SK-N-SH treated with all-trans-retinoic acid at 6 μM for 48 hours (cell line): ENCODE results near the gene AFAP1.

ENCODE experiments used
- ATAC-seq: fragments of 200-7000 bp; cut with Tn5 transposase; 3 replicates; pipeline ENCODE4 v1.9.1; 2020; ENCODE audit warnings: mild to moderate bottlenecking, moderate library complexity
- BACH2 ChIP-seq: fragments of 250-450 bp; sonication (Bioruptor Pico); IDR thresholded peaks from 2 replicates; pipeline ENCODE4 v1.9.0; 2021; ENCODE audit warnings: mild to moderate bottlenecking, borderline replicate concordance
- CREB5 ChIP-seq: fragments of 250-450 bp; sonication (Bioruptor Pico); IDR thresholded peaks from 2 replicates; pipeline ENCODE4 v1.5.1; 2020; ENCODE audit warnings: low read depth, mild to moderate bottlenecking, moderate library complexity
- CSRNP3 ChIP-seq: fragments of 250-450 bp; sonication (Bioruptor Pico); IDR thresholded peaks from 2 replicates; pipeline ENCODE4 v1.5.1; 2021; ENCODE audit warnings: mild to moderate bottlenecking, moderate library complexity
- ISL1 ChIP-seq: fragments of 250-450 bp; sonication (Bioruptor Pico); IDR thresholded peaks from 2 replicates; pipeline ENCODE4 v2.1.2; 2022; ENCODE audit warnings: mild to moderate bottlenecking, moderate library complexity
- OSR1 ChIP-seq: fragments of 250-450 bp; sonication (Bioruptor Pico); IDR thresholded peaks from 2 replicates; pipeline ENCODE4 v1.8.0; 2022; ENCODE audit warnings: moderate library complexity, mild to moderate bottlenecking, inconsistent platforms
- PATZ1 ChIP-seq: fragments of 250-450 bp; sonication (Bioruptor Pico); IDR thresholded peaks from 2 replicates; pipeline ENCODE4 v1.8.0; 2020; ENCODE audit warnings: mild to moderate bottlenecking, moderate library complexity, borderline replicate concordance
- POU6F1 ChIP-seq: fragments of 250-450 bp; sonication (Bioruptor Pico); IDR thresholded peaks from 2 replicates; pipeline ENCODE4 v1.8.0; 2021; ENCODE audit warnings: low read depth, mild to moderate bottlenecking, moderate library complexity, borderline replicate concordance
- PPARA ChIP-seq: fragments of 250-450 bp; sonication (Bioruptor Pico); IDR thresholded peaks from 2 replicates; pipeline ENCODE4 v1.5.0; 2020; ENCODE audit warnings: mild to moderate bottlenecking, borderline replicate concordance
- RARB ChIP-seq: fragments of 250-450 bp; sonication (Bioruptor Pico); IDR thresholded peaks from 2 replicates; pipeline ENCODE4 v1.8.0; 2021; ENCODE audit warnings: mild to moderate bottlenecking, moderate library complexity
- SNAI2 ChIP-seq: fragments of 250-450 bp; sonication (Bioruptor Pico); IDR thresholded peaks from 2 replicates; pipeline ENCODE4 v1.5.0; 2020; ENCODE audit warnings: mild to moderate bottlenecking, moderate library complexity
- TCF4 ChIP-seq: fragments of 250-450 bp; sonication (Bioruptor Pico); IDR thresholded peaks from 2 replicates; pipeline ENCODE4 v1.8.0; 2021; ENCODE audit warnings: mild to moderate bottlenecking, moderate library complexity, borderline replicate concordance
- ZC3H10 ChIP-seq: fragments of 250-450 bp; sonication (Bioruptor Pico); IDR thresholded peaks from 2 replicates; pipeline ENCODE4 v1.5.1; 2021; ENCODE audit warnings: mild to moderate bottlenecking, moderate library complexity
- ZFP3 ChIP-seq: fragments of 250-450 bp; sonication (Bioruptor Pico); IDR thresholded peaks from 2 replicates; pipeline ENCODE4 v1.5.0; 2020; ENCODE audit warnings: mild to moderate bottlenecking, moderate library complexity
- ZFP30 ChIP-seq: fragments of 450-650 bp; formaldehyde crosslinking; IDR thresholded peaks from 2 replicates; pipeline ENCODE4 v1.5.0; 2022; ENCODE audit warnings: mild to moderate bottlenecking, moderate library complexity
- ZNF565 ChIP-seq: fragments of 450-650 bp; formaldehyde crosslinking; conservative IDR thresholded peaks from 2 replicates; pipeline ENCODE4 v1.5.0; 2020; ENCODE audit warnings: low read depth, mild to moderate bottlenecking, moderate library complexity
- ZNF70 ChIP-seq: fragments of 450-650 bp; formaldehyde crosslinking; IDR thresholded peaks from 2 replicates; pipeline ENCODE4 v1.5.0; 2020; ENCODE audit warnings: mild to moderate bottlenecking, moderate library complexity

AFAP1 gene

GRCh38 chr4:7967063-7967440 lies 27.4 kb upstream of the AFAP1 start:
- TF ChIP-seq ZC3H10 (CRISPR knock-in tag) (no peak), ZNF565 (CRISPR knock-in tag) (no peak), ZFP3 (CRISPR knock-in tag) (no peak), TCF4 (no peak), CSRNP3 (no peak), ISL1 (CRISPR knock-in tag) (no peak), SNAI2 (CRISPR knock-in tag) (no peak), OSR1 (CRISPR knock-in tag) (no peak), BACH2 (CRISPR knock-in tag) (no peak)
- no peak for ATAC-seq

GRCh38 chr4:7966281-7967062 lies 26.8 kb upstream of the AFAP1 start:
- no peak for TF ChIP-seq BACH2 (CRISPR knock-in tag)
- TF ChIP-seq PPARA (CRISPR knock-in tag): no peak
- TF ChIP-seq TCF4: no peak
- no peak for TF ChIP-seq ZFP3 (CRISPR knock-in tag)
- TF ChIP-seq ZNF565 (CRISPR knock-in tag): no peak

GRCh38 chr4:7964890-7965662 lies 25.4 kb upstream of the AFAP1 start:
- no peak for TF ChIP-seq SNAI2 (CRISPR knock-in tag)
- TF ChIP-seq PPARA (CRISPR knock-in tag): no peak
- TF ChIP-seq ZNF565 (CRISPR knock-in tag): no peak
- no peak for TF ChIP-seq ZNF70 (CRISPR knock-in tag)
- TF ChIP-seq PATZ1: no peak
- TF ChIP-seq ZFP30 (CRISPR knock-in tag): no peak
- no peak for TF ChIP-seq RARB
- no peak for TF ChIP-seq OSR1 (CRISPR knock-in tag)
- no peak for TF ChIP-seq ZFP3 (CRISPR knock-in tag)
- TF ChIP-seq CREB5 (CRISPR knock-in tag): no peak
- TF ChIP-seq ISL1 (CRISPR knock-in tag): no peak
- no peak for TF ChIP-seq POU6F1
- ATAC-seq: no peak

More at GRCh38 chr4:7966281-7967062, 26.8 kb upstream of the AFAP1 start:
- ATAC-seq: no peak

GRCh38 chr4:7964459-7964858 lies 24.8 kb upstream of the AFAP1 start:
- no peak for ATAC-seq
- TF ChIP-seq RARB (no peak), ISL1 (CRISPR knock-in tag) (no peak), ZC3H10 (CRISPR knock-in tag) (no peak), OSR1 (CRISPR knock-in tag) (no peak)
- TF ChIP-seq, all 23 proteins: peak for 0

- TF ChIP-seq SNAI2 (CRISPR knock-in tag): no peak
- no peak for TF ChIP-seq PPARA (CRISPR knock-in tag)
- no peak for TF ChIP-seq RARB
- TF ChIP-seq CREB5 (CRISPR knock-in tag): no peak
- ATAC-seq: no peak
These were observed 24.0 kb upstream of the AFAP1 start for GRCh38 chr4:7963691-7964090.
